CD14-positive monocyte (primary cell): ENCODE results near the gene GLB1L. TPM values are rescaled to one million over a fixed set of nuclear protein-coding genes. Genes with fewer than 3 reads are reported as not detected.

Experiments used
- DNase-seq, 3 donors: peaks; one replicate each; pipeline ENCODE4 v3.0.0-alpha.2; 2011 to 2022
- H2AFZ ChIP-seq: 2 replicates; pipeline ENCODE4 v1.6.0; 2012; ENCODE audit warnings: mild to moderate bottlenecking, low read depth, low read length, inconsistent platforms; ENCODE audit not compliant: insufficient read depth, poor library complexity, severe bottlenecking
- H3K27ac ChIP-seq, 2 donors: 1 replicate in 1 of 2; 2 replicates in 1 of 2; pipeline ENCODE4 v1.5.1; 2012 to 2013; ENCODE audit warnings: low read length in 2 of 2, control low read depth in 1 of 2, inconsistent platforms in 1 of 2, low read depth in 1 of 2, mild to moderate bottlenecking in 1 of 2
- H3K27me3 ChIP-seq, 2 donors: one replicate each; pipeline versions ENCODE4 v1.6.0 to v1.6.1; 2011 to 2013; ENCODE audit warnings: low read length in 2 of 2; ENCODE audit not compliant: control insufficient read depth in 2 of 2, insufficient read depth in 2 of 2
- H3K36me3 ChIP-seq, 2 donors: replicated peaks in 1 of 2; 1 replicate in 1 of 2; 2 replicates in 1 of 2; pipeline versions ENCODE4 v1.5.1 to v1.6.1; 2012 to 2013; ENCODE audit warnings: low read length in 2 of 2, control low read depth in 1 of 2, inconsistent platforms in 1 of 2, mild to moderate bottlenecking in 1 of 2; ENCODE audit not compliant: insufficient read depth in 2 of 2, control insufficient read depth in 1 of 2
- H3K4me1 ChIP-seq, 2 donors: 1 replicate in 1 of 2; 2 replicates in 1 of 2; pipeline versions ENCODE4 v1.5.1 to v1.6.1; 2012 to 2013; ENCODE audit warnings: low read length in 2 of 2, control low read depth in 1 of 2, inconsistent platforms in 1 of 2, mild to moderate bottlenecking in 1 of 2, moderate library complexity in 1 of 2; ENCODE audit not compliant: insufficient read depth in 2 of 2, control insufficient read depth in 1 of 2
- H3K4me2 ChIP-seq: replicated peaks from 2 replicates; pipeline ENCODE3; 2012; ENCODE audit warnings: low read length, moderate library complexity, mild to moderate bottlenecking; ENCODE audit not compliant: poor library complexity, severe bottlenecking; ENCODE audit errors: extremely low read depth
- H3K4me3 ChIP-seq, 3 experiments: fragments of 200-600 bp in 1 of 3; sonication (generic) in 1 of 3; replicated peaks in 1 of 3; 1 replicate in 2 of 3; 2 replicates in 1 of 3; pipeline ENCODE4 v1.5.1; 2011 to 2013; ENCODE audit warnings: low read length in 3 of 3, mild to moderate bottlenecking in 3 of 3, control low read depth in 2 of 3, low read depth in 2 of 3, inconsistent platforms in 1 of 3, moderate library complexity in 1 of 3
- H3K79me2 ChIP-seq: 2 replicates; pipeline ENCODE4 v1.6.0; 2012; ENCODE audit warnings: mild to moderate bottlenecking, control low read depth, inconsistent platforms, low read length, moderate library complexity; ENCODE audit not compliant: insufficient read depth
- H3K9ac ChIP-seq: 2 replicates; pipeline ENCODE4 v1.6.0; 2017; ENCODE audit warnings: low read length, mild to moderate bottlenecking; ENCODE audit not compliant: insufficient read depth, poor library complexity, severe bottlenecking
- H3K9me3 ChIP-seq, 2 donors: replicated peaks in 1 of 2; 1 replicate in 1 of 2; 2 replicates in 1 of 2; pipeline versions ENCODE4 v1.5.1 to v1.6.1; 2012 to 2013; ENCODE audit warnings: low read length in 2 of 2, control low read depth in 1 of 2; ENCODE audit not compliant: control insufficient read depth in 1 of 2, insufficient read depth in 1 of 2
- H4K20me1 ChIP-seq: 2 replicates; pipeline ENCODE4 v1.6.0; 2012; ENCODE audit warnings: mild to moderate bottlenecking, low read length, control low read depth, moderate library complexity; ENCODE audit not compliant: insufficient read depth
- H3K27ac Mint-ChIP-seq, 7 donors: one replicate each; pipeline ENCODE4 v1.8.0; 2020; ENCODE audit warnings: mild to moderate bottlenecking in 7 of 7, mixed read lengths in 7 of 7, moderate library complexity in 6 of 7, inconsistent platforms in 2 of 7
- H3K27me3 Mint-ChIP-seq, 3 donors: one replicate each; pipeline ENCODE4 v1.8.0; 2021 to 2022; ENCODE audit warnings: low read depth in 3 of 3, mild to moderate bottlenecking in 3 of 3, mixed read lengths in 3 of 3, moderate library complexity in 3 of 3, inconsistent platforms in 1 of 3
- H3K36me3 Mint-ChIP-seq, 2 donors: one replicate each; pipeline ENCODE4 v1.8.0; 2020; ENCODE audit warnings: mixed read lengths in 2 of 2, inconsistent platforms in 1 of 2, mild to moderate bottlenecking in 1 of 2
- H3K4me1 Mint-ChIP-seq: one replicate; pipeline ENCODE4 v1.8.0; 2020; ENCODE audit warnings: mild to moderate bottlenecking, mixed read lengths
- H3K4me3 Mint-ChIP-seq, 2 donors: one replicate each; pipeline ENCODE4 v1.8.0; 2020; ENCODE audit warnings: mild to moderate bottlenecking in 2 of 2, mixed read lengths in 2 of 2, moderate library complexity in 1 of 2
- H3K9me3 Mint-ChIP-seq, 7 donors: one replicate each; pipeline ENCODE4 v1.8.0; 2020 to 2022; ENCODE audit warnings: mixed read lengths in 7 of 7, mild to moderate bottlenecking in 6 of 7, moderate library complexity in 6 of 7, inconsistent platforms in 2 of 7
- CTCF ChIP-seq: fragments of 200-600 bp; IDR thresholded peaks from one replicate; pipeline ENCODE4 v1.8.0; 2022; ENCODE audit warnings: antibody characterized with exemption, mild to moderate bottlenecking
- WGBS: methylation state at CpG from one replicate; pipeline ENCODE4 v1.1.5; 2013; ENCODE audit warnings: missing lambda C conversion rate; ENCODE audit not compliant: insufficient coverage; 5-methylcytosine and 5-hydroxymethylcytosine counted together
- intact Hi-C, 2 donors: fragments of 100-400 bp; cut with micrococcal nuclease; formaldehyde crosslinking; loops; one replicate each; pipeline versions ENCODE4 v1.15.0 to v1.15.1; 2023
- polyA plus RNA-seq, 3 donors: library from polyadenylated mRNA; depleted of rRNA in 1 of 3; unstranded in 2 of 3; stranded (reverse) in 1 of 3; fragments of 300-500 nt in 2 of 3; fragments of >200 nt in 1 of 3; fragmentation: Illumina TruSeq in 2 of 3; gene quantifications; 1 replicate in 2 of 3; 2 replicates in 1 of 3; pipeline ENCODE4 v1.2.3, GENCODE V29; 2012 to 2021

Gene GLB1L
- polyA plus RNA-seq, 3 donors, result 4.0 to 11.7 (median 7.7) TPM

- H4K20me1 ChIP-seq, result peaks cover 56% of the 10 kb centered on the region
- H3K9me3 Mint-ChIP-seq, result peaks cover 0 to 19% (median 9%) of the 10 kb centered on the region in 7 donors
- H3K27me3 ChIP-seq, result peaks cover 0 to 53% of the 10 kb centered on the region in 2 donors
- TF ChIP-seq CTCF, result no peak
- H3K9ac ChIP-seq, result peak within 1 kb of the TSS; percentile 46
- H3K4me2 ChIP-seq, result peak within 1 kb of the TSS; percentile 98
- peaks cover 33% of the 10 kb centered on the region for H3K4me1 Mint-ChIP-seq
- peak within 1 kb of the TSS; percentile 70 to 86 for H3K4me3 Mint-ChIP-seq
- DNase-seq, result peak; percentile 76 to 84 (median 78)
- H3K36me3 Mint-ChIP-seq, result peaks cover 57 to 64% of the 10 kb centered on the region in 2 donors
- no peaks in the 10 kb centered on the region for H3K79me2 ChIP-seq
- H3K4me3 ChIP-seq, result peak within 1 kb of the TSS; percentile 38 to 79 (median 46)
- H3K27ac Mint-ChIP-seq, result peak within 1 kb of the TSS; percentile 37 to 87 (median 80)
- peak within 1 kb of the TSS in 1 of 2 donors; percentile 36 for H3K27ac ChIP-seq
- 6% methylated on average over 52 of the region's 71 CpGs for WGBS
- H3K36me3 ChIP-seq, result peaks cover 42 to 47% of the 10 kb centered on the region in 2 donors
- peaks cover 0 to 5% of the 10 kb centered on the region in 2 donors for H3K9me3 ChIP-seq
- H3K4me1 ChIP-seq, result peaks cover 32 to 37% of the 10 kb centered on the region in 2 donors
- intact Hi-C loops, result loop anchor here (5.0 kb wide), 2 partner anchors 33 to 42 kb away; partner anchors contain the start of genes TUBA4A (in 2 of the 2), TUBA4B (in 2 of the 2), CNPPD1 (in 1 of the 2) and RETREG2 (in 1 of the 2)
- peaks cover 49 to 62% (median 50%) of the 10 kb centered on the region in 3 donors for H3K27me3 Mint-ChIP-seq
- H2AFZ ChIP-seq, result peak within 1 kb of the TSS; percentile 66
These were observed 26.2 kb downstream of the GLB1L start, which contains the start of gene ABCB6 for GRCh38 chr2:219218732-219219701. ABCB6 (minus strand) TSS chr2:219218958; CDS start chr2:219218673, 285 bp downstream.

- TF ChIP-seq CTCF, result no peak
- Histone ChIP-seq H3K9me3 (peaks cover 0 to 5% of the 10 kb centered on the region in 2 donors), H3K4me1 (peaks cover 32 to 37% of the 10 kb centered on the region in 2 donors), H3K36me3 (peaks cover 35 to 39% of the 10 kb centered on the region in 2 donors), H3K79me2 (no peaks in the 10 kb centered on the region), H3K4me2 (peak overlapping the region; percentile 98), H4K20me1 (peaks cover 48% of the 10 kb centered on the region), H2AFZ (peak overlapping the region; percentile 66), H3K4me3 (peak overlapping the region; percentile 38 to 79 (median 46)), H3K27me3 (peaks cover 0 to 45% of the 10 kb centered on the region in 2 donors), H3K27ac (peak overlapping the region in 1 of 2 donors; percentile 36), H3K9ac (peak overlapping the region; percentile 46)
- under 1% methylated on average over 37 of the region's 37 CpGs for WGBS
- peak in 2 of 3 donors; percentile 15 to 32 for DNase-seq
- intact Hi-C loops, result loop anchor here (5.0 kb wide), 2 partner anchors 34 to 41 kb away; partner anchors contain the start of genes TUBA4A (in 2 of the 2), TUBA4B (in 2 of the 2), CNPPD1 (in 1 of the 2) and RETREG2 (in 1 of the 2)
- peak overlapping the region; percentile 70 to 86 for H3K4me3 Mint-ChIP-seq
- H3K27me3 Mint-ChIP-seq, result peaks cover 45 to 55% (median 46%) of the 10 kb centered on the region in 3 donors
- H3K36me3 Mint-ChIP-seq, result peaks cover 53 to 61% of the 10 kb centered on the region in 2 donors
- H3K9me3 Mint-ChIP-seq, result peaks cover 0 to 15% (median 5%) of the 10 kb centered on the region in 7 donors
- peaks cover 33% of the 10 kb centered on the region for H3K4me1 Mint-ChIP-seq
- peak overlapping the region; percentile 37 to 87 (median 80) for H3K27ac Mint-ChIP-seq
These were observed 27.0 kb downstream of the GLB1L start for GRCh38 chr2:219218217-219218731.
